Mucosa of descending colon (tissue), 3 donors: ENCODE data around the gene ASAP3. TPM values are rescaled to one million over a fixed set of nuclear protein-coding genes. Genes with fewer than 3 reads are reported as not detected.

Source experiments
- ATAC-seq: fragments of 200-7000 bp; cut with Tn5 transposase; one replicate; pipeline ENCODE4 v1.9.1; 2020; ENCODE audit warnings: mild to moderate bottlenecking, moderate library complexity
- DNase-seq, 3 donors: peaks; one replicate each; pipeline ENCODE4 v3.0.0-alpha.2; 2020
- H3K36me3 ChIP-seq: fragments of 200-600 bp; one replicate; pipeline ENCODE4 v1.8.0; 2021; ENCODE audit warnings: low read depth, mild to moderate bottlenecking
- H3K4me1 ChIP-seq: fragments of 200-600 bp; one replicate; pipeline ENCODE4 v1.8.0; 2021; ENCODE audit warnings: low read depth, mild to moderate bottlenecking
- H3K4me3 ChIP-seq: fragments of 200-600 bp; one replicate; pipeline ENCODE4 v1.8.0; 2021; ENCODE audit warnings: mild to moderate bottlenecking
- H3K9me3 ChIP-seq: fragments of 200-600 bp; one replicate; pipeline ENCODE4 v1.8.0; 2021; ENCODE audit warnings: mild to moderate bottlenecking
- CTCF ChIP-seq: fragments of 200-600 bp; IDR thresholded peaks from one replicate; pipeline ENCODE4 v1.8.0; 2022; ENCODE audit warnings: antibody characterized with exemption, mild to moderate bottlenecking
- intact Hi-C, 2 donors: fragments of 100-400 bp; cut with DNase I in 1 of 2; cut with micrococcal nuclease in 1 of 2; formaldehyde crosslinking; loops; one replicate each; pipeline versions ENCODE4 v1.11.0 to v1.11.1; 2022; cut with DNase I, micrococcal nuclease
- total RNA-seq, 3 donors: library from RNA; stranded (reverse); fragmentation: NEBNext Ultra II Directional in 2 of 3; extraction: Animal tissue kit (Norgen Biotek cat#: 25700) in 2 of 3; gene quantifications; one replicate each; pipeline versions ENCODE4 v1.2.1 to v1.2.4, GENCODE V29; 2021 to 2023
- donor health status: DM: no; HTN: no; CAD: no; lungs with moderate emphysema.
- donor health status: DM: no; HTN: no; CAD: no.
- donor health status: DM: no; HTN: yes; CAD: no.

The ASAP3 gene
- total RNA-seq, 3 donors from 2014 or later: 31.2 to 38.8 (median 37.8) TPM

GRCh38 chr1:23463286-23463685, 20.7 kb downstream of the ASAP3 start:
- no peak overlapping the region for H3K4me3 ChIP-seq
- DNase-seq: no peak
- TF ChIP-seq CTCF: no peak
- H3K36me3 ChIP-seq: no peaks in the 10 kb centered on the region
- ATAC-seq: no peak
- intact Hi-C loops: no loop called here
- H3K9me3 ChIP-seq: no peaks in the 10 kb centered on the region
- H3K4me1 ChIP-seq: no peaks in the 10 kb centered on the region

DNA sequence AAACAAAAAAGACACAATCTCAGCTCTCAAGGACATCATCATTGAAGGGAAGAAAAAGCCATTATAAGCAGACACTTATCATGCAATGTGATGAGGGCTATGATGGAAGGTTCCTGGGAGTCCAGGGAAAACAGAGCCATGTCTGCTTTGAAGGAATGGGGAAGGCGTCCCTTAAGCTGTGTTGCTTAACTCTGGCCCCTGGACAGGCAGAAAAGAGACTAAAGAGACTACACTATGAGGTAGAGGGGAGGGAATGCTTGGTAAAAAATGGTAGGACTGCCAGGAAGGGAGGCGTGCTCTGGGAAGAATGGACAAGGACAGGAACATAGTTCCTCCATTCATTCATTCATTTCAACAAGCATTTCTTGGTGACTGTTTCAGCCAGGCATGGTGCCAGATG, 21.2 kb downstream of the ASAP3 start:
- H3K9me3 ChIP-seq: no peaks in the 10 kb centered on the region
- TF ChIP-seq CTCF: no peak
- DNase-seq (no peak), ATAC-seq (no peak)
- H3K36me3 ChIP-seq: no peaks in the 10 kb centered on the region
- H3K4me3 ChIP-seq: no peak overlapping the region
- no peaks in the 10 kb centered on the region for H3K4me1 ChIP-seq
- intact Hi-C loops: no loop called here

DNA sequence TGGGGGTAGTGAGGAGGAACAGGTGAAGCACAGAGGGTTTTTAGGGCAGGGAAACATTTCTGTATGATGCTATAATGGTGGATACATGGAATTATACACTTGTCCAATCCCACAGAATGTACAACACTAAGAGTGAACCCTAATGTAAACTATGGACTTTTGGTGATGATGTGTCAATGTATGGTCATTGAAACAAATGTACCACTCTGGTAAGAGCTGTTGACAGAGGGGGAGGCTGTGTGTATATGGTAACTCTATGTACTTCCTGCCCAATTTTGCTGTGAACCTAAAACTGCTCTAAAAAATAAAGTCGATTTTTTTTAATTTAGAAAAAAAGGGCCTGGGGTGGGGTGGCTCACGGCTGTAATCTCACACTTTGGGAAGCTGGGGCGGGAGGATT, 22.9 kb downstream of the ASAP3 start:
- ATAC-seq (no peak), DNase-seq (no peak)
- Histone ChIP-seq H3K4me1 (no peaks in the 10 kb centered on the region), H3K9me3 (no peaks in the 10 kb centered on the region), H3K4me3 (no peak overlapping the region), H3K36me3 (no peaks in the 10 kb centered on the region)
- no peak for TF ChIP-seq CTCF
- intact Hi-C loops: no loop called here

- no peaks in the 10 kb centered on the region for H3K9me3 ChIP-seq
- no peaks in the 10 kb centered on the region for H3K36me3 ChIP-seq
- ATAC-seq: no peak
- no peaks in the 10 kb centered on the region for H3K4me1 ChIP-seq
- no peak for DNase-seq
- TF ChIP-seq CTCF: no peak
- H3K4me3 ChIP-seq: no peak overlapping the region
- intact Hi-C loops: no loop called here
Observed at GRCh38 chr1:23460519-23460918, 23.5 kb downstream of the ASAP3 start.

DNA sequence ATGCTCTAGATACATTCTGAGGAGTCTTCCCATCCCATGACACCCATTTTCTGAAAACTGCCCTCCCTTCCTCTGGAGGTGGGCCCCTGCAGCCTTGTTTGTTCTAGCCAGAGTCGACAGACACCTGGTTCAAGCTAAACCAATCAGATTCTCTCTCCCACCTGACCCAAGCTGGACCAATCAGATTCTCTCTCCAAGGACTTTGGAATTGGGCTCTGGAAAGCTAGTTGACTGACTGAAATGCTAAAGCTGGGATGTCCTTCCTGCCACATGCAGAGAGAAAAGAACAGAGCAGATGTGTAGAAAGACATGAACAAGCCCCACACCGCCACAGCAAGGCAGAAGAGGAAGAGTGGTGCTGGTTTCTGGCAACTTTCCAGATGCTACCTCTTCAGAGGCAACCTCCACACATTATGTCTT, 24.6 kb downstream of the ASAP3 start:
- intact Hi-C loops: no loop called here

More for the DNA sequence above, 24.6 kb downstream of the ASAP3 start:
- Histone ChIP-seq H3K4me1 (no peaks in the 10 kb centered on the region), H3K9me3 (no peaks in the 10 kb centered on the region), H3K4me3 (no peak overlapping the region), H3K36me3 (no peaks in the 10 kb centered on the region)
- DNase-seq (no peak), ATAC-seq (peak; percentile 75)
- TF ChIP-seq CTCF: no peak
